Choroid plexus epithelial cell (primary cell): ENCODE results near the gene DNAL4.

ENCODE experiments used
- DNase-seq: peaks from one replicate; pipeline ENCODE4 v3.0.0-alpha.2; 2010; ENCODE audit warnings: low read depth
- H3K4me3 ChIP-seq: 2 replicates; pipeline ENCODE4 v1.5.1; 2011; ENCODE audit warnings: low read depth, mild to moderate bottlenecking, control low read depth, low read length, moderate library complexity
- TF ChIP-seq, protein P1 (sequence below): conservative IDR thresholded peaks from 2 replicates; pipeline ENCODE4 v1.5.1; 2011; ENCODE audit warnings: low read depth, mild to moderate bottlenecking, control low read depth, inconsistent platforms, low read length, moderate library complexity

The DNAL4 gene

DNA sequence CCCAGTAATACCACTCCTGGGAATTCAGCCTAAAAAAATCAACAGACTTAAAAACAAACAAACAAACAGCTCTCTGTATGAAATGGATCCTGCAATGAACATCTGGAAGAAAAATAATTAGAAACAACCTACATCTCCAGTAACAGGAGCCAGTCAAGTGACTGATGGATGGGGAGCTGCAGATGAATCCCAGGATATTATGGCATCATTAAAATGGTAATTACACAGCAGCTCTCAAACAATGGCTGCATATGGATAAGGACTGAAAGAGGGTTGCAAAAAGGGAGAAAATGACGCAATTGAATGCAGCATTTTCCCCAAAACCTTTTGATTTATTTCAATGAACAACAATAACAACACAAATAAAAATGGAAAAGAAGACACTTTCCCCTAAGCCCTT, 45.7 kb upstream of the DNAL4 start:
- no peak for DNase-seq
- no peak overlapping the region for H3K4me3 ChIP-seq
- TF ChIP-seq, protein P1, sequence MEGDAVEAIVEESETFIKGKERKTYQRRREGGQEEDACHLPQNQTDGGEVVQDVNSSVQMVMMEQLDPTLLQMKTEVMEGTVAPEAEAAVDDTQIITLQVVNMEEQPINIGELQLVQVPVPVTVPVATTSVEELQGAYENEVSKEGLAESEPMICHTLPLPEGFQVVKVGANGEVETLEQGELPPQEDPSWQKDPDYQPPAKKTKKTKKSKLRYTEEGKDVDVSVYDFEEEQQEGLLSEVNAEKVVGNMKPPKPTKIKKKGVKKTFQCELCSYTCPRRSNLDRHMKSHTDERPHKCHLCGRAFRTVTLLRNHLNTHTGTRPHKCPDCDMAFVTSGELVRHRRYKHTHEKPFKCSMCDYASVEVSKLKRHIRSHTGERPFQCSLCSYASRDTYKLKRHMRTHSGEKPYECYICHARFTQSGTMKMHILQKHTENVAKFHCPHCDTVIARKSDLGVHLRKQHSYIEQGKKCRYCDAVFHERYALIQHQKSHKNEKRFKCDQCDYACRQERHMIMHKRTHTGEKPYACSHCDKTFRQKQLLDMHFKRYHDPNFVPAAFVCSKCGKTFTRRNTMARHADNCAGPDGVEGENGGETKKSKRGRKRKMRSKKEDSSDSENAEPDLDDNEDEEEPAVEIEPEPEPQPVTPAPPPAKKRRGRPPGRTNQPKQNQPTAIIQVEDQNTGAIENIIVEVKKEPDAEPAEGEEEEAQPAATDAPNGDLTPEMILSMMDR, result no peak

DNA sequence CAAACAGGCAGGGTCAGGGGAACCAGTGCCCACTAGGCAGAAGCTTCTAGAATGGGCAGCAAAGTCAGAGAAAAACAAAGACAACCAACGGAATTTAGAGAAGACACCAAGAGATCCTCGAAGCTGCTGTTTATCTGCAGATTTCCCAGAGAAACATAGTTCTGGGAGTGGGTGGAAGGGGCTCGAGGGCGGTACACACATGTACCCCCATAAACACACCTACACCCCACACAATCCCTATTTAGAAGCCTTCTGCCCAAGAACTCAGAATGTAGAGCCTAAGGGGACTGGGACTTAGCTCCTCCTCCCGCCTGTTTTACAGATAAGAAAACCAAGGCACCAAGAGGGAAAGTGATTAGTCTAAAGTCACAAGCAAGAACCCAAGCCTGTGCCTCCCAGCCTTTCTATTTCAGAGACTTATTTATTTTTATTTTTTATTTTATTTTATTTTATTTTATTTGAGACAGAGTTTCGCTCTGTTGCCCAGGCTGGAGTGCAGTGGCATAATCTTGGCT, 43.5 kb upstream of the DNAL4 start:
- H3K4me3 ChIP-seq, result no peak overlapping the region
- TF ChIP-seq, protein P1, result no peak
- DNase-seq, result no peak

DNA sequence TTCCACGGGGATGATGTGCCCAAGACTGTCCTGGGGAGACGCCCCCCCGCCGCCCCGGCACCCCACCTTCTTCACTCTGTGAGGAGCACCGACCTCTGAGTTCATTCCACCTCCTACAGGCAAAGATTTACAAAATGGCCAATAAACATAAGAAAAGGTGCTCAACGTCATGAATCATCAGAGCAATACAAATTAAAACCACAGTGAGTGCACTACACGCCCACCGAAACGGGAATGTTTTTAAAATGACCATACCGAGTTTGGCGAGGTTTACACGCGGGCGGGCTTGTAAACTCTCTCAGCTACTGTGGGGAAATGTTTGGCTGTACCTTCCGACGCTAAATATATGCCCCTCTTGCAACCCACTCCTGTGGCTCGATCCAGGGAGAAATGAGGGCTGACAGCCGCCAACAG, 42.0 kb upstream of the DNAL4 start:
- TF ChIP-seq, protein P1, result no peak
- DNase-seq, result peak; percentile 19
- H3K4me3 ChIP-seq, result no peak overlapping the region

DNA sequence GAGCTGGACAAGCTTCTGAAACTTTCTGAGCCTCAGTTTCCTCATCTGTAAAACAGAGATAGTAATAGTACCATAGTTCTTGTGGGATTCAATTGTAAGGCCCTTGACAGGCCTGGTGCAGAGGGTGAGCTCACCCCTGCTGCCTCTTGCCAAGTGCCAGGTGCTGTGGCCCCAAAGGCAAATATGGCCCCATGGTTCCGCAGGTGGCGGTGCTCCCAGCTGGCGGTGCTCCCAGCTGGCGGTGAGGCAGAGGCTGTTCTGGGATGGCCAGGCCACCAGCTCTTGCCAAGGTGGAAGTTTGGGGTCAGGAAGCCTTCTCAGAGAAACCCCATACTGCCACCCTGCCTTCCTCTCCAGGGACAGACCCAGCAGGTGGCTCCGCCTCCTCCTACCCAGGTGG, 41.0 kb upstream of the DNAL4 start:
- TF ChIP-seq, protein P1, result no peak
- H3K4me3 ChIP-seq, result no peak overlapping the region
- DNase-seq, result no peak

DNA sequence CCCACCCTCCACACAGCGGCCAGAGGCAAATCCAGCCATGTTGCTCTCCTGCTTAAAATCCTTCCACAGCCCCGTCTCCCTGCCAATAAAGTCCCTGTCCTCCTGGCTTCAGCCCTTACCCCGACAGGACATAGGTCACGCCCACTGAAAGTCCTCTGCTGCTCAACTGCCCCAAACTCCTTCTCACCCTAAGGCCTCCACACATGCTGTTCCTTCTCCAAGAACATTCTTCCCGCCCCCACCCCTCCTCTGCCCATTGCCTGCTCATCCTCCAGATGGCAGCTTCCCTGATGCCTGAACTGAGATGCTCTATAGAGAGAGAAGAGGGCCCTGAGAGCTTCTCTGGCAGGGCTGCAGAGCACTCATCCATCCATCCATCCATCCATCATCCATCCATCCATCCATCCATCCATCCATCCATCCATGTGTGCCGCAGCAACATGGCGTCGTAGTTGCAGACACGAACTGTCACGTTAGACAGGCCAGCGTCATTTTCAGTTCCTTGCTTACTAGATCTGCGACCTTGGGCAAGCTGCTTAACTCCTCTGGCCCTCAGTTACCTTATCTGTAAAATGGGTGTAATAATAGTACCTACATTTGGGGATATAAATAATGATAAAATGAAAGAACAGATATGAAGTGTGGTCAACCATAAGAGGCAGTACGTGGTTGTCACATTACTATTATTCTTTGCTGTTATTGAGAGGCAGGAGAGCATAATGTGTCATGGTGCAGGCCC, 40.4 kb upstream of the DNAL4 start:
- no peak for DNase-seq
- no peak overlapping the region for H3K4me3 ChIP-seq
- TF ChIP-seq, protein P1, result no peak

DNA sequence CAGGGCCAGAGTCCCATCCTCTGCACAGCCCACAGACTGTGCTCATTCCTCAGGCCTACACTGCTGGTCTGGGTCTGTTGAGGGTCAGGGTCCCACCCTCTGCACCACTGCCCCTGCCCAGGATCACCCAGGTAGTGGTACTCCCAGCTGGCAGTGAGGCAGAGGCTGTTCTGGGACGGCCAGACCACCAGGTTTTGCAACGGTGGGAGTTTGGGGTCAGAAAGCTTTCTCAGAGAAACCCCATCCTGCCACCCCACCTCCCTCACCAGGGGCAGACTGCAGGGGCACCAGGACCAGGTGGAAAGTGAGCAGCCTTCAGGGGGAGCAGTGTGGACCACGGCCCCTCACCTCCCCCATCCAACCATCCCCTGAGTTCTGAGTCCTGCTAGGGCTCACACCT, 39.1 kb upstream of the DNAL4 start:
- no peak overlapping the region for H3K4me3 ChIP-seq
- no peak for DNase-seq
- TF ChIP-seq, protein P1, result no peak
